GM18870 (cell line): ENCODE results near the gene RBMXL3.

Source experiments
- ATAC-seq: cut with Tn5 transposase; IDR thresholded peaks from one replicate; pipeline ENCODE4 v1.9.1; 2021; ENCODE audit warnings: moderate library complexity; ENCODE audit not compliant: unreplicated experiment

Gene RBMXL3

DNA sequence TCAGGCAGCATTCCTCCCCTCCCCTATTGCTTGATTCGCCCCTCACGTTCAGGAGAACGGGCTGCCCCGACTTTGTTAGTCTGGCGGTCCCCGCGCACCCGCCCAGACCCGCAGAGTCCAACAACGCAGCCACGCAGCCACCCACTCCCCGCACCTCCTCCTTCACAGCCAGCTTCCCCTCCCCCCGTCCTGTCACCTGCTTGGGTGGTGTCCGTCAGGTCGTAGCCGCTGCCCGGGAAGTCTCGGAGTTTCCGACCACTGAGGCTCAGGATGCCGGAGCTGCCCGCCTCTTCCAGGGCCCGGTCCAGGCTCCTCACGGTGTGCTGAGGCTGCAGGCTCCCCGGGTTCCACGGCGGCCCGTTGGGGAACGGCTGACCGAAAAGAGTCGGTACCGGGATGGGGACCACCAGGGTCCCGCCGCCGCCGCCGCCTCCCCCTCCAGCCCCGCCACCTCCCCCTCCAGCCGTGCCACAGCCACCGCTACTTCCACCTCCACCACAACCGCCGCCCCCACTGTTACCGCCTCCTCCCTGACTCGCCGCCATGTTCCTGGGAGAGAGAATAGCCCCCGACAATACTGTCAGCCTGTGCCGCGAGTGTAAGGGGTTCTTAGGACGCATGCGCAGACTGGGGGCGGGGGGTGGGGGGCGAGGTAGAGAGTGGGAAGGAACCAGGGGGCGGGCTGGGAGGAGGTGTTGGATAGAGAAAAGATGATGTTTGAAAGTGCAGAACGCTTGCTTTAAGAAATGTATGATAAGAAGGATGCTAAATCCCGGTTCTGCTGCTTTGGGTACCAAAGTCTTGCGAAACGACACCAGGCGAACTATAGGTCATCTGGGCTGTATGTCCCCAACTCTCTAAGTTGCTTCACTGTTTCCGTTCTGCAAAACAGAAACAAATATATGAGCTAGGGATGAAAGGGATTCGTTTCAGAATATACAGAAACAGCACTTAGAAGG, 44.6 kb downstream of the RBMXL3 start, which contains the start of gene LRCH2:
Gene LRCH2 (minus strand): TSS at position 600 of the 959 bp plus-strand sequence. CDS start 55 bp downstream, at position 545.
- ATAC-seq, result no peak

DNA sequence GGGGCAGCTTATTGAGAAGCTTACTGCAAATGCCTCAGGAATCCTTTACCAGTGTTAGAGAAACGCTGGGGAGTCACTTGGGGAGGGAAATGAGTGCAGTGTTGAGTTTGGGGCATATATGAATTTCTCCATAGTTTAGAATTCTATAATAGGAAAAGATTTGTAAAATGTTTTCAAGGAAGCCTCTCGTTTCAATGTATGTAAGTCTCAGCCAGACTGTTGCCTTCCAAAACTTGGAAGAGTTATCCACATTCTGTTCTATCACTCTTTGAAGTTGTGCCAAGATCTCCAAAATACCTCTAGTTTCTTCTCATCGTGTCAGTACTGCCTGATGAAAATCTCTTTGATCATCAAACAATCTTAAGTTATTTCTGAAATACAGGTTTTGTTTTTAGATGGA, 45.3 kb downstream of the RBMXL3 start:
- ATAC-seq, result no peak

GRCh38 chrX:115236560-115236959, 47.4 kb downstream of the RBMXL3 start:
- ATAC-seq, result no peak

GRCh38 chrX:115237056-115237455, 47.8 kb downstream of the RBMXL3 start:
- no peak for ATAC-seq
